Stimulated activated effector memory CD8-positive, alpha-beta T cell treated with anti-CD3 and anti-CD28 coated beads, Interleukin-12 subunit alpha, Interleukin-12 subunit beta, amount 100 ng/mL, for 72 hours (primary cell): ENCODE results near the gene SCAMP4.
A peak's percentile ranks its signal among the peaks of the same experiment; 100 is the strongest.

ENCODE experiments used
- ATAC-seq: fragments of 150-1000 bp; cut with Tn5 transposase; 2 replicates; pipeline ENCODE4 v1.10.0; 2021
- DNase-seq, 2 donors: peaks; one replicate each; pipeline ENCODE4 v3.0.0; 2021 to 2022; ENCODE audit warnings: low spot score in 2 of 2
- H3K27ac Mint-ChIP-seq: one replicate; pipeline ENCODE4 v1.8.0; 2022; ENCODE audit warnings: mild to moderate bottlenecking, mixed read lengths
- H3K36me3 Mint-ChIP-seq: one replicate; pipeline ENCODE4 v1.8.0; 2022; ENCODE audit warnings: mild to moderate bottlenecking, mixed read lengths
- H3K4me1 Mint-ChIP-seq: one replicate; pipeline ENCODE4 v1.8.0; 2022; ENCODE audit warnings: mixed read lengths
- H3K4me3 Mint-ChIP-seq: one replicate; pipeline ENCODE4 v1.8.0; 2022; ENCODE audit warnings: mild to moderate bottlenecking, mixed read lengths
- H3K9me3 Mint-ChIP-seq: one replicate; pipeline ENCODE4 v1.8.0; 2022; ENCODE audit warnings: mixed read lengths

The SCAMP4 gene

DNA sequence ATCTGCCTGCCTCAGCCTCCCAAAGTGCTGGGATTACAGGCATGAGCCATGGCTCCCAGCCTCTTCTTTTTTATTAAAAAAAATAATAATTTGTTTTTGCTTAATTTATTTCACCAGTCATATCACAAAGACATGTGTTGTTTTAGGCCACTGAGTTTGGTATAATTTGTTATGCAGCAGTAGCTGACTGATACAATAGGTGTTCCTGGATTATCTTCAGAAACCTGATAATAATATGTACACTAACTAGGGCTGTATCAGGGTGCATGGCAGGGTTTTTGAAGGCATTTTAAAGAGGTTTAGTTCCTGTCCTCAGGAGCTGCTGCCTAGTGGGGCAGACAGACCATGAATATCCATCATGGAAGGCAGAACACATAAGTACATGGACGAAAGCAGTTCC is 26.2 kb downstream of the SCAMP4 start:
- H3K4me3 Mint-ChIP-seq = no peak overlapping the region
- DNase-seq = no peak
- no peak for ATAC-seq
- H3K4me1 Mint-ChIP-seq = peaks cover 41% of the 10 kb centered on the region
- no peaks in the 10 kb centered on the region for H3K36me3 Mint-ChIP-seq
- no peaks in the 10 kb centered on the region for H3K9me3 Mint-ChIP-seq
- no peak overlapping the region for H3K27ac Mint-ChIP-seq

DNA sequence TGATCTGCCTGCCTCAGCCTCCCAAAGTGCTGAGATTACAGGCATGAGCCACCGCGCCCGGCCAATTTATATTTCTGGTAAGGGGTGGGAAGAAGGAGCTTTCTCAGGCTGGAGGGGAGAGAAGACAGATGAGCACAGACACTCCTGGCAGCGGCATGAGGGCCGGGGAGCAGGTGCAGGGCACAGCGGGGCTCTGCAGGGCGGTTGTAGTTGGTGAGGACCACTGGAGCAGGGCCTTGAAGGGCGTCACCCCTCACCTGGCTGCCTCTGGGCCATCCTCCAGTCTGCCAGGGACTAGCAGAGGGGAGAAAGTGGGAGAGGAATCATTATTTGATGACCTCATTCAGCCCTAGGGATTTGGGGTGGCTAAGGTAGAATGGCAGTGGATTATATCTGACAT is 27.2 kb downstream of the SCAMP4 start:
- Mint-ChIP-seq H3K9me3 (no peaks in the 10 kb centered on the region), H3K4me3 (no peak overlapping the region), H3K4me1 (peaks cover 46% of the 10 kb centered on the region), H3K27ac (peak overlapping the region; percentile 74), H3K36me3 (no peaks in the 10 kb centered on the region)
- ATAC-seq (no peak), DNase-seq (no peak)

DNA sequence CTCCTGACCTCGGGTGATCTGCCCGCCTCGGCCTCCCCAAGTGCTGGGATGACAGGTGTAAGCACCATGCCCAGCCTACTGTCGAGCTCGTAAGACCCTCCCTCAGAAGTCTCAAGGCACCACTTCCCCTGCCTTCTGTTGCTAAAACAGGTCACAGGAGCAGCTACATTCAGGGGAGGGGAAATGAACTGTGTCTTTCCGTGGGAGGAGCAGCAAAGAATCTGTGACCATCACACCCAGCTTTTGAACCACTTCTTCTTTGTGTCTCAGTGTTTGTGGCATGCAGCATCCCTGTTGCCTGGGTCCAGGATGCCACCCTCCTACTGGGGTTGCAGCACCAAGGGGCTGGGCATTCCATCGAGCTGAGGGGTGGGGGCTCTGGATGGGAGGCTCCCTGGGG is 28.0 kb downstream of the SCAMP4 start:
- Mint-ChIP-seq H3K4me1 (peaks cover 38% of the 10 kb centered on the region), H3K36me3 (no peaks in the 10 kb centered on the region), H3K4me3 (no peak overlapping the region), H3K27ac (no peak overlapping the region), H3K9me3 (no peaks in the 10 kb centered on the region)
- no peak for DNase-seq
- no peak for ATAC-seq

DNA sequence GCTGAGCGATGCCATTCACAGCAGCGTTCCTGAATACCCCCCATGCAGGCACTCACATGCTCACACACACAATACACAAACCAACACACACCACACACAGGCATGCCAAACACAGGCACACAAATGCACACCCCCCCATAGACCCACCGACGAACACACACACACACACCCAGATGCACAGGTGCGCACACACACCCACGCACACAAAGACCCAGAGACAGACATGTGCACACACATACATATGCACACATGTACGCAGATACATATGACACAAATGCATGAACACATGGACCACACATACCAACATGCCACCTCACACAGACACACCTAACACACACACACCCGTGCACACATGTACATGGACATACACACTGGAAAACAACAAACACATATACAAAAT is 28.7 kb downstream of the SCAMP4 start:
- DNase-seq = no peak
- no peaks in the 10 kb centered on the region for H3K36me3 Mint-ChIP-seq
- no peaks in the 10 kb centered on the region for H3K9me3 Mint-ChIP-seq
- ATAC-seq = no peak
- H3K27ac Mint-ChIP-seq = no peak overlapping the region
- H3K4me3 Mint-ChIP-seq = no peak overlapping the region
- H3K4me1 Mint-ChIP-seq = peaks cover 38% of the 10 kb centered on the region

DNA sequence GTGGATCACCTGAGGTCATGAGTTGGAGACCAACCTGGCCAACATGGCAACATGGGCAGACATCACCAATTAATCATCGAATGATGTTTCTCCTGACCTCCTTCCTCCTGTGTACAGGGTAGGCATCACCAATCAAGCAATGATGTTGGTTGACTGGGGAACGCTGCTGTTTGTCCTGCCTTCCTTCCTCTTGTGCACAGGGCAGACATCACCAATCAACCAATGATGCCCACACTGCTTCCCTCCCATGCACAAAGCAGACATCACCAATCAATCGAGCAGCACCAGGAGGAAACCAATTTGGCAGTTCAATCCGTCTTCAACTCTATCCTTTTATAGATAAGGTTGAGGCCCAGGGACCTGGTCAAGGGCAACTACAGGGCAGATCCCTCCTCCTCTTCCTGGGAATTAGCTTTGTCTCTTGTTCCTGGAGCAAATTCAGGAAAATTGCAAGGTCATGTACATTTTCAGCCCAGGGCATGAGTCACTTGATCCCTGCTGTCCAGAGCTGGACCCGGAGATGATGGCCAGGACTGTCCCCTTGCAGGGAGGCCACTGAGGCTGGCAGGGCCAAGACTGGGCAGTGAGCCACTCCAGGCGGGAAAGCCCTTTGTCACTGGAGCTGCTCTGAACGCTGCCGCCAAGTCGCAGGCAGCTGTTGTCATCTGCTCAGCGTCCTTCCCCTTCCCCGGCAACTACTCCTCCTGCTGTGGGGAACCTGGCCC is 30.4 kb downstream of the SCAMP4 start:
- Mint-ChIP-seq H3K27ac (no peak overlapping the region), H3K9me3 (no peaks in the 10 kb centered on the region), H3K36me3 (peaks cover 14% of the 10 kb centered on the region), H3K4me1 (peaks cover 39% of the 10 kb centered on the region), H3K4me3 (no peak overlapping the region)
- DNase-seq (no peak), ATAC-seq (peak; percentile 42)

DNA sequence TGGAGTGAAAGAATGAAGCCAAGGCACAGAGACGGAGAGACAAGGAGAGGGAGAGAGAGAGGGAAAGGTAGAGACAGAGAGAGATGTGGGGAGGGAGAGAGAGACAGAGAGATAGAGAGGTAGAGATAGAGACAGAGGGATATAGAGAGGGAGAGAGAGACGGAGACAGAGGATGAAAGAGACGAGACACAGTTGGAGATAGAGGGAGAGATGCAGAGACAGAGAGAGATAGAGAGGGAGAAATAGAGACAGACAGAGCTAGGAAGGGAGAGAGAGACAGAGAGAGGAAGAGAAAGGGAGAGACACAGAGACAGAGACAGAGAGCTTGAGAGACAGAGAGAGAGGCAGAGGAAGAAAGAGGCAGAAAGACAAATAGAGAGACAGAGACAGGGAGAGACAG is 31.2 kb downstream of the SCAMP4 start:
- Mint-ChIP-seq H3K9me3 (no peaks in the 10 kb centered on the region), H3K4me3 (no peak overlapping the region), H3K36me3 (peaks cover 16% of the 10 kb centered on the region), H3K27ac (peak overlapping the region; percentile 50), H3K4me1 (peaks cover 37% of the 10 kb centered on the region)
- no peak for ATAC-seq
- no peak for DNase-seq

DNA sequence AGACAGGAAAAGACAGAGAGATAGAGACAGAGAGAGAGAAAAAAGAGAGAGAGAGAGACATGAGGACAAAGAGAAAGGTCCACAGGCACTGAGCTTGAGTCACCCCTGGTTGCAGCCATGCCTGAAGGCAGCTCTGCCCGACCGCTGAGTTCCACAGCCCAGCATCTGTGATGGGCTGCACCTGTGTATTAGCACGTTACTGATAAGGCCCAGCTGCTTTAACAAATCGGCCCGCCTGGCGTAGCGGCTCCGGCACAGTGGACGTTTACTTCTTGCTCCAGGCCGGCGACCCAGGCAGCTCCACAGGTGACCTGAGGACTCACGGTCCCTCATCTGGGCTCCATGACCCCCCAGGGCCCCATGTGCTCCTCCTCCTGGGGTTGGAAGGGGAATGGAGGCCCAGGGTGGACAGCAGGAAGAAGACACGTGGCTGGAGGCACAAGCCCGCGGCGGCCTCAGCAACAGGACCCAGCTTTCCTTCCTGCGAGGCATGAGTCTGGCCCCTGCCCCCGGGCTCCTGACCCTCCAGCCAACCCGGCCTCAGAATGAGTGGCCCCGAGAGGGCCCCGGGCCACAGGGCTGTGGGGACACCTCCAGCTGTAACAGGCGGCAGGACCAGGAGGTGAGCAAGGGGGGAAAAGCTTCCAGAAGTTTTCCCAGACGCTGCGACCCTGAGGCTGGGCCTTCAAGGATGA is 31.9 kb downstream of the SCAMP4 start:
- DNase-seq (no peak), ATAC-seq (no peak)
- H3K27ac Mint-ChIP-seq = peak overlapping the region; percentile 50
- H3K36me3 Mint-ChIP-seq = peaks cover 19% of the 10 kb centered on the region
- no peaks in the 10 kb centered on the region for H3K9me3 Mint-ChIP-seq
- H3K4me3 Mint-ChIP-seq = no peak overlapping the region
- peaks cover 37% of the 10 kb centered on the region for H3K4me1 Mint-ChIP-seq

DNA sequence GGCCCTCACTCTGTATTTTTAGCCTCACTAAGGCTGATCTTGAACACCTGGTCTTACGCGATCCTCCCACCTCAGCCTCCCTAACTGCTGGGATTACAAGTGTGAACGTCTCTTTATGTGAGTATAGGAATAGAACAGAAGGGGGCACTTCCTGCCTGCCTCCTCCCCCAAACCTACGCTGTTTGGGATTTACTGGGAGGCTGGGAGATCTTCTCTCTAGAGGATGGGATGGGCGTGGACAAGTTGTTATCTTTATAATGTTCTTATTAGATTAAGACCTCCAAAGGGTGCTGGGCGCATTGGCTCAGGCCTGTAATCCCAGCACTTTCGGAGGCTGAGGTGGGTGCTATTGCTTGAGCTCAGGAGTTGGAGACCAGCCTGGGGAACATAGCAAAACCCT is 32.9 kb downstream of the SCAMP4 start:
- no peak overlapping the region for H3K27ac Mint-ChIP-seq

DNA sequence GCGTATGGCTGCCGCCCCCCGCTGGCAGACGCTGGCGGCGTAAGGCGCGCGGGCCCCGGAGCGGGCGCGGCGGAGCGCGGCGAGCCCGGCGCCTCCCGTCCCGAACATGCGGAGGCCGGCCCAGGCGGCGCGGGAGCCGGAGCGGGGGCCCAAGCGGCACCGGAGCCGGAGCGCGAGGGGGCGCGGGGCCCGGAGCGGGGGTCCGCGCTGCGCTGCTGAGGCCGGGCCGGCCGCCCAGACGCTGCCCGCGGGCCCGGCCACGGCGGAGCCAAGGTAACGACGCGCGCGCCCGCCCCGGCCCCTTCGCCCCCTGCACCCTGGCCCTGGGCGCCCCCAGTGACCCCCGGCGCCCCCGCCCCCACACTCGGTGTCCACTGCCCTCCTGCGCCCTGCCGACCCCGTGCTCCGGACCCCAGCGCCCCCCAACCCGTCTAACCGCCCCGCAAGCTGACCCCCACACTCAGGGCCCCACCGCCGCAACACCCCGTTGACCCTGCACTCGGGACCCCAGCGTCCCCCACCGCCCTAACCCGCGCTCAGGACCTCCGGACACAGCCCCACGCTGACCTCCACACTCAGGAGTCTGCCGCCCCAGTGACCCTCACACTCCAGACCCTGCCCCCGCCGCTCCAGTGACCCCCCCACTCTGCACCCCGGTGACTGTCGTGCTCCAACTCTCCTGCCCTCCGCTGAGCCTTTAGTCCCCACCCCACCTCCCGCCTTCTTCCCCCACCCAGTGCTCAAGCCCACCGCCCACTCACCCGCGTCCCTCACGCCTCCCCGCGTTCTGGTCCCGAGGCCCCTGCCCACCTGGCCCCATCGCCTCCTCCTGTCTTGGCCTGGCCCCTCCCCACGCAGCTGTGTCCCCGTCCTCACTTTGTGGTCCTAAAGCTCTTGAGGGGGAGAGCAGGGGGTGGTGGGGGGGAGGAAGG is 36.2 kb downstream of the SCAMP4 start, which contains the start of gene CSNK1G2:
Gene CSNK1G2 (plus strand): TSS at position 27 of the 932 bp plus-strand sequence. CDS start 28,601 bp downstream, outside the sequence.
- Mint-ChIP-seq H3K9me3 (no peaks in the 10 kb centered on the region), H3K36me3 (peaks cover 32% of the 10 kb centered on the region), H3K4me3 (peak within 1 kb of the TSS; percentile 93), H3K4me1 (peaks cover 49% of the 10 kb centered on the region), H3K27ac (peak within 1 kb of the TSS; percentile 87)
- peak; percentile 69 for ATAC-seq
- DNase-seq = peak in 1 of 2 donors; percentile 63

More for the DNA sequence above, 32.9 kb downstream of the SCAMP4 start:
- no peak overlapping the region for H3K4me3 Mint-ChIP-seq
- ATAC-seq = no peak
- no peak for DNase-seq
- peaks cover 44% of the 10 kb centered on the region for H3K4me1 Mint-ChIP-seq
- no peaks in the 10 kb centered on the region for H3K9me3 Mint-ChIP-seq
- peaks cover 26% of the 10 kb centered on the region for H3K36me3 Mint-ChIP-seq

DNA sequence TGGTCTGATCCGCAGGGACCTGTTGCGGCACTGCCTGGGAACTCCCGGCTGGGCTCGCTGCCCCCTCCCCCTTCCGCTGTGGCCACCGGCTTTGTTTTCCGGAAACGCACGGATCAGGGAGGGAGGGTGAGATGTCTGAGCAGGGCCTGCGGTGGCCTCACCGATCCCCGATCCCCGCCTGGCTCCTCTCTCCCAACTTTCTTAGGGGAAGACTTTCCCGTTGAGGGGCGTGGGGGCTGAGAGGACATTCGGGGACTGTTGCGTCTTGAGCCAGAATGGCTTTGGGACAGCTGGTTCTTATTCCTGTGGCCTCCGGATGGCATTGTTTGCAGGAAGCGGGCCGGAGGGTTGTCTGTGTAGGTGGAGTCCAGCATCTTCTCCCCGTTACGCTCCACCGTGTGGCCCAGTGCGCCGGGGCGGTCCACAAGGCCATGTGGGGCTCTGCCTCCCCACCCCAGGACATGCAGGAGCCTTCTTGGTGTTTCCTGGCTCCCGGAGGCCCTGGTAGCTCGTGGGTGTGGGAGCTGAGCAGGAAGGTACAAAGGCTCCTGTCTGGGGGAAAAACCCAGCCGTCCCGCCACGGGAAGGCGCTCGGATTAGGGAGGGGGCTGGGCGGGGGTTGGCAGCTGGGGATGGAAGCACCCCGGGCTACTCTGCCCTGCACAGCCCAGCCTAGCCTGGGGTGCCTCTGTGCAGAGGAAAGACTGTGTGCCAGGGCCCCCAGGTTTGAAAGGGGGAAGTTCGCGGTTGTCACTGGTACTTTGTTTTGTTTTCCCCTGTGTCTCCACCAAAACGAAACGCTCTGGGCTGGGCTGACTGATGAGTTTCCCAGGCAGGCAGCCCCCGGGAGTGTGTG is 37.1 kb downstream of the SCAMP4 start:
- H3K4me3 Mint-ChIP-seq = peak overlapping the region; percentile 93
- ATAC-seq = peak; percentile 57
- peak; percentile 64 to 88 for DNase-seq
- peak overlapping the region; percentile 87 for H3K27ac Mint-ChIP-seq
- peaks cover 43% of the 10 kb centered on the region for H3K4me1 Mint-ChIP-seq
- H3K9me3 Mint-ChIP-seq = no peaks in the 10 kb centered on the region
- H3K36me3 Mint-ChIP-seq = peaks cover 37% of the 10 kb centered on the region

DNA sequence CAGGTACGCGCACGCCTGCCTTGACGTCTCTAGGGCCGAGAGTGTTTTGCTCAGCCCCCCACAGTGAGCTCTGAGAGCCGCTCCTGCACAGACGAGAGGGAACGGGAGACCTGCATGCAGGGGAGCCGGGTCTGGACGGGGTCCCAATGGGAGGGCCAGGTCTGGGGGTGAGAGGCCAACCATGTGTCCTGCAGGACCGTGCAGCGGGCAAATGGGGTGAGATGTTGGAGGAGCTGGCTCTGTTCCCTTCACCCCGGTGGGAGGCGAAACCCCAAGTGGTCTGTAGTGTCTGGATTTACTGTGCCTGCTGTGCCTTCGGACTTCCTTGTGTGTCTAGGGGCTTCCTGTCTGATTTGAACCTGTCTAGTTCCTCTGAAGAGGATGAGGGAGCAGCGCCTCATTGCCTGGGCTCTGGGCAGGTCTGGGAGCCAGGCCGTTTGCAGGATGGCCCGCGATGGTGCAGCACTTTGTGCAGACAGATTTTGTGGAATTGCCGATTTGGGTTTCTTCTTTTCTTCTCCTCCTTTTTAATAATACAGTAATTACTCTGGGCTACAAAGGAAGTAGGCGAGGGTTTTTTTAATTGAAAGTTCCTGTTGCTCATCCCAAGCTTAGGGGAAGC is 37.8 kb downstream of the SCAMP4 start:
- peaks cover 37% of the 10 kb centered on the region for H3K36me3 Mint-ChIP-seq
- ATAC-seq = no peak
- peak overlapping the region; percentile 93 for H3K4me3 Mint-ChIP-seq
- H3K4me1 Mint-ChIP-seq = peaks cover 43% of the 10 kb centered on the region
- no peaks in the 10 kb centered on the region for H3K9me3 Mint-ChIP-seq
- peak overlapping the region; percentile 87 for H3K27ac Mint-ChIP-seq
- peak in 1 of 2 donors; percentile 68 for DNase-seq

DNA sequence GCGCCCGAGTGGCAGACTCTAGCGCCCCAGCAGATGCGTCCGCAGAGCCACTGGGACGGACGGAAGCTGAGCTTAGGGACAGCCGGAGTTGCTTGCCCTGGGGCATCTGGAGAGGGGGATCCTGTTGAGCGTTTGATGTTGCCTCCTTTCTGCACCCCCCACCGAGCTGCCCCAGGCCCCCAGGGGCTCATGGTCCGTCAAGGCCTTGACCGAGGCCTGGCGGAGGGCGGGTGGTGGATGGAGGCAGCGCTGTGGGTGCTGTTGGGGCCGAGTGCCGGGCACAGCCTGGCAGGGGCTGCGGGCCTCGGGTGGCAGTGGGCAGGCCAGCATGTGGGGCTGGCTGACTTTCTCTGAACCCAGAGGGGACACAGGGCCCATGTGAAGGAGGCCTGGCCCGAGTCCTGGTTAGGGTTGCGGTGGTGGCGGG is 38.5 kb downstream of the SCAMP4 start:
- Mint-ChIP-seq H3K27ac (peak overlapping the region; percentile 87), H3K9me3 (no peaks in the 10 kb centered on the region), H3K4me1 (peaks cover 46% of the 10 kb centered on the region), H3K4me3 (peak overlapping the region; percentile 93), H3K36me3 (peaks cover 37% of the 10 kb centered on the region)
- DNase-seq (no peak), ATAC-seq (no peak)

DNA sequence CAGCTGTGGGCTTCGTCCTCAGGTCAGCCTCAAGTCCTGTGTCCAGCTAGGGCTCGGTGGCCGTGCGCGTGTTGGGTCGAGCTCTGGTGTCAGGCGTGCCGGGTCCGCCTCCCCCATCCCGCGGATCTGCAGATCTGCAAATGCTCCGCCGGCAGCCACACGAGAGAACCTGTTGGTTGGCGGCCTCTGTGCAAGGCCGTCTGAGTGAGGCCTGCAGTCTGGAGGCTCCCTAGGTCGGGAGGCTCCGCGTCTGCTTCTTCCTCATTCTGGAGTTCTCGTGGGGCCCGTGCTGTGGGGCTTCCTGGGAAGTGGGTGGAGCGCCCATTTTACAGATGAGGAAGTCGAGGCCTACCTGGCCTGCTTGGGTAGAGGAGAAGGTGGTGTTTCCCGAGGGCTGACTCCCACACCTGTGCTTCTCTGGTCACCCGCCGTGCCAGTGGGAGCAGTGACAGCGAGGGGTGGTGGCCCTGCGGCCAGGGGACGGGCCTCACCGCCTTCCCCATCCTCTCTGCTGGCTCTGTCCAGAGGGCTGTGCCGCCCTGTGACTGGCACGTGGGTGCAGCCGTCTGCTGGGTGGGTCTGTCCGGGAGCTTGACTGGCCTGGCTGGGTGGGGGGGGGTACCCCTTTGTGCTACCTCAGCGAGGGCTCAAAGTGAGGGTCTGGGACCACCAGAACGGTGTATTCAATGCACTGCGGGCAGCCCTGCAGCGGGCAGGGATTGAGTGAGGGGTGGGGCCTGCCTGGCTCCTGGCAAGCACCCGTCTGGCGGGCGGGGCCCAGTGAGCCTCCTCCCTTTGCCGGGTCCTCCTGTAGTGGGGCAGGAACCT is 39.1 kb downstream of the SCAMP4 start:
- Mint-ChIP-seq H3K9me3 (no peaks in the 10 kb centered on the region), H3K4me3 (peak overlapping the region; percentile 93), H3K36me3 (peaks cover 41% of the 10 kb centered on the region), H3K4me1 (peaks cover 52% of the 10 kb centered on the region), H3K27ac (no peak overlapping the region)
- no peak for ATAC-seq
- DNase-seq = no peak
